GM18502 (cell line): ENCODE results near the gene LRRC10B.

Experiments used
- ATAC-seq: cut with Tn5 transposase; IDR thresholded peaks from one replicate; pipeline ENCODE4 v1.9.1; 2021; ENCODE audit warnings: mild to moderate bottlenecking; ENCODE audit not compliant: unreplicated experiment, poor library complexity

LRRC10B gene

GRCh38 chr11:61526956-61527731 is 18.6 kb downstream of the LRRC10B start:
- ATAC-seq, result no peak

GRCh38 chr11:61528114-61528513 is 19.6 kb downstream of the LRRC10B start:
- ATAC-seq, result no peak

GRCh38 chr11:61529537-61530225 is 21.1 kb downstream of the LRRC10B start:
- no peak for ATAC-seq

GRCh38 chr11:61531044-61531443 is 22.5 kb downstream of the LRRC10B start:
- no peak for ATAC-seq

- ATAC-seq, result no peak
Measured at GRCh38 chr11:61532134-61533038, 23.8 kb downstream of the LRRC10B start.

- ATAC-seq, result no peak
Measured at GRCh38 chr11:61533039-61533375, 24.5 kb downstream of the LRRC10B start.

- ATAC-seq, result no peak
Measured at GRCh38 chr11:61533401-61533800, 24.9 kb downstream of the LRRC10B start.

GRCh38 chr11:61534025-61534932 is 25.7 kb downstream of the LRRC10B start:
- no peak for ATAC-seq

GRCh38 chr11:61534933-61535839 is 26.6 kb downstream of the LRRC10B start:
- ATAC-seq, result no peak

GRCh38 chr11:61535998-61536675 is 27.6 kb downstream of the LRRC10B start:
- ATAC-seq, result no peak

GRCh38 chr11:61536676-61537270 is 28.2 kb downstream of the LRRC10B start:
- no peak for ATAC-seq

- ATAC-seq, result no peak
Measured at GRCh38 chr11:61537326-61537725, 28.8 kb downstream of the LRRC10B start.

GRCh38 chr11:61538636-61538961 is 30.1 kb downstream of the LRRC10B start:
- no peak for ATAC-seq

- ATAC-seq, result no peak
Measured at GRCh38 chr11:61539006-61539405, 30.5 kb downstream of the LRRC10B start.

- ATAC-seq, result no peak
Measured at GRCh38 chr11:61539831-61540357, 31.3 kb downstream of the LRRC10B start.

GRCh38 chr11:61540528-61540927 is 32.0 kb downstream of the LRRC10B start:
- ATAC-seq, result no peak

GRCh38 chr11:61541598-61541997 is 33.0 kb downstream of the LRRC10B start:
- ATAC-seq, result no peak

- no peak for ATAC-seq
Measured at GRCh38 chr11:61542024-61542461, 33.5 kb downstream of the LRRC10B start.
